OCI-LY7 (cell line): Measurements from ENCODE around the gene EGFL8. TPM values are rescaled to one million over a fixed set of nuclear protein-coding genes. Genes with fewer than 3 reads are reported as not detected.
"Not testable (repeated sequence)": the region's sequence is repeated elsewhere in the genome, so short reads cannot be mapped to it uniquely, and the experiment has no call there.

Experiments
- BruUV-seq: library from RNA; stranded (reverse); fragments of 400-500 nt; replicated peaks from 2 replicates; lab custom pipeline; 2021; lab: Mats Ljungman, UMichigan
- CTCF ChIA-PET: fragments of 300-600 bp; sonication (Branson Sonifier 250); formaldehyde crosslinking; loops from one replicate; lab custom pipeline; 2022; ENCODE audit warnings: antibody characterized with exemption; ENCODE audit not compliant: unreplicated experiment; lab: Charles Lee
- POLR2A ChIA-PET: fragments of 300-600 bp; sonication (Branson Sonifier 250); formaldehyde crosslinking; loops from one replicate; lab custom pipeline; 2022; ENCODE audit warnings: antibody characterized with exemption; lab: Charles Lee
- DNase-seq: peaks from one replicate; pipeline ENCODE4 v3.0.0-alpha.2; 2015; ENCODE audit warnings: low spot score
- H2AFZ ChIP-seq: fragments of 200-600 bp; sonication (generic), shearing (Covaris generic); 2 replicates; pipeline ENCODE4 v1.6.1; 2014; ENCODE audit warnings: mild to moderate bottlenecking, antibody characterized with exemption, low read length, moderate library complexity
- H3K27ac ChIP-seq: fragments of 200-600 bp; sonication (generic); 2 replicates; pipeline ENCODE4 v1.5.1; 2014; ENCODE audit warnings: mixed run types, low read depth, mild to moderate bottlenecking, moderate library complexity, low read length, inconsistent platforms; ENCODE audit not compliant: poor library complexity, severe bottlenecking
- H3K36me3 ChIP-seq: fragments of 200-600 bp; sonication (generic); 2 replicates; pipeline ENCODE4 v1.6.1; 2014; ENCODE audit warnings: mild to moderate bottlenecking, antibody characterized with exemption, low read length, moderate library complexity, mixed read lengths; ENCODE audit not compliant: insufficient read depth
- H3K4me1 ChIP-seq: fragments of 200-600 bp; sonication (generic); 2 replicates; pipeline ENCODE4 v1.5.1; 2014; ENCODE audit warnings: mild to moderate bottlenecking, low read length; ENCODE audit not compliant: insufficient read depth, poor library complexity, severe bottlenecking
- H3K4me2 ChIP-seq: fragments of 200-600 bp; sonication (generic); 2 replicates; pipeline ENCODE4 v1.6.1; 2014; ENCODE audit warnings: mild to moderate bottlenecking, low read length
- H3K4me3 ChIP-seq: fragments of 200-600 bp; sonication (generic); 2 replicates; pipeline ENCODE4 v1.5.1; 2014; ENCODE audit warnings: mild to moderate bottlenecking, low read depth, low read length; ENCODE audit not compliant: poor library complexity, severe bottlenecking
- H3K79me2 ChIP-seq: fragments of 200-600 bp; sonication (generic); 2 replicates; pipeline ENCODE4 v1.6.1; 2016; ENCODE audit warnings: low read depth, mild to moderate bottlenecking, low read length, moderate library complexity, mixed read lengths; ENCODE audit not compliant: insufficient read depth
- H3K9me2 ChIP-seq: fragments of 200-600 bp; sonication (generic); 2 replicates; pipeline ENCODE4 v1.6.1; 2016; ENCODE audit warnings: mild to moderate bottlenecking, low read length, mixed read lengths; ENCODE audit not compliant: insufficient read depth
- H3K9me3 ChIP-seq: fragments of 200-600 bp; sonication (generic); 2 replicates; pipeline ENCODE4 v1.6.1; 2014; ENCODE audit warnings: mild to moderate bottlenecking, mixed run types, low read length, mixed read lengths
- H4K20me1 ChIP-seq: fragments of 200-600 bp; sonication (generic); 2 replicates; pipeline ENCODE4 v1.6.1; 2014; ENCODE audit warnings: mild to moderate bottlenecking, antibody characterized with exemption, low read length, moderate library complexity, mixed read lengths; ENCODE audit not compliant: insufficient read depth
- CTCF ChIP-seq: fragments of 200-600 bp; sonication (generic); conservative IDR thresholded peaks from 2 replicates; pipeline ENCODE4 v1.5.1; 2014; ENCODE audit warnings: mild to moderate bottlenecking, antibody characterized with exemption, low read length, moderate library complexity, mixed read lengths
- EZH2phosphoT487 ChIP-seq: fragments of 200-600 bp; sonication (generic); IDR thresholded peaks from 2 replicates; pipeline ENCODE4 v1.6.1; 2018; ENCODE audit warnings: low read depth, borderline replicate concordance, mild to moderate bottlenecking, mixed run types, antibody characterized with exemption, low read length, moderate library complexity, mixed read lengths
- intact Hi-C: fragments of 100-400 bp; cut with micrococcal nuclease; formaldehyde crosslinking; loops from one replicate; pipeline ENCODE4 v1.10.0; 2022; ENCODE audit not compliant: unreplicated experiment
- total RNA-seq, 2 experiments: library from RNA; depleted of rRNA in 1 of 2; stranded (reverse); fragments of >200 nt in 1 of 2; shearing (Covaris generic) in 1 of 2; gene quantifications; 2 replicates each; pipeline ENCODE4 v1.2.3, GENCODE V29; 2014 to 2022

Gene EGFL8
- total RNA-seq, 2 experiments from 2014 or later: 7.4 to 21.6 TPM

GRCh38 chr6:32187009-32187709 lies 22.8 kb downstream of the EGFL8 start:
- ChIA-PET CTCF (no interaction called here), POLR2A (no interaction called here)
- DNase-seq: no peak
- TF ChIP-seq CTCF (no peak), EZH2phosphoT487 (no peak)
- Histone ChIP-seq H4K20me1 (no peaks in the 10 kb centered on the region), H2AFZ (no peak overlapping the region), H3K4me3 (no peak overlapping the region), H3K9me3 (no peaks in the 10 kb centered on the region), H3K4me2 (peak overlapping the region; percentile 27; the same call in 1 of the 2 replicates), H3K27ac (peak overlapping the region; percentile 6), H3K36me3 (peaks cover 53% of the 10 kb centered on the region), H3K79me2 (peaks cover 26% of the 10 kb centered on the region; the same call in 1 of the 2 replicates), H3K4me1 (peaks cover 43% of the 10 kb centered on the region), H3K9me2 (no peaks in the 10 kb centered on the region)
- intact Hi-C loops: no loop called here
- BruUV-seq: no TSS peak

- CTCF ChIA-PET, H4K20me1 ChIP-seq, BruUV-seq, H3K4me3 ChIP-seq, H3K9me3 ChIP-seq, H3K4me2 ChIP-seq, H3K9me2 ChIP-seq, POLR2A ChIA-PET, intact Hi-C loops, DNase-seq, H2AFZ ChIP-seq: not testable (repeated sequence)
- Histone ChIP-seq H3K27ac (peak overlapping the region; percentile 6), H3K79me2 (peaks cover 31% of the 10 kb centered on the region; the same call in 1 of the 2 replicates), H3K36me3 (peaks cover 46% of the 10 kb centered on the region), H3K4me1 (peaks cover 44% of the 10 kb centered on the region)
Observed at GRCh38 chr6:32187725-32188380, 23.5 kb downstream of the EGFL8 start.

- no peak for TF ChIP-seq EZH2phosphoT487
- no peak for TF ChIP-seq CTCF
- no TSS peak for BruUV-seq
- Histone ChIP-seq H4K20me1 (no peaks in the 10 kb centered on the region), H3K9me3 (no peaks in the 10 kb centered on the region), H3K4me2 (peak overlapping the region; percentile 86), H2AFZ (no peak overlapping the region), H3K79me2 (peaks cover 31% of the 10 kb centered on the region; the same call in 1 of the 2 replicates), H3K4me3 (peak overlapping the region; percentile 92), H3K36me3 (peaks cover 40% of the 10 kb centered on the region), H3K9me2 (no peaks in the 10 kb centered on the region), H3K27ac (peak overlapping the region; percentile 79), H3K4me1 (peaks cover 50% of the 10 kb centered on the region)
- DNase-seq: no peak
- CTCF ChIA-PET: no interaction called here
- intact Hi-C loops: no loop called here
- POLR2A ChIA-PET: interaction anchor here (0.8 to 3.3 kb wide), 3 partner anchors 9 to 79 kb away, joined by 3 to 16 read pairs (median 3); partner anchors contain the start of gene AGPAT1
Observed at GRCh38 chr6:32188381-32189068, 24.1 kb downstream of the EGFL8 start.
